Neural cell (in vitro differentiated cells): ENCODE results near the gene EFHD1.

Experiments
- CTCF ChIP-seq: fragments of 450-650 bp; IDR thresholded peaks from 2 replicates; pipeline ENCODE4 v1.5.1; 2014; ENCODE audit warnings: antibody characterized with exemption, mild to moderate bottlenecking, moderate library complexity; ENCODE audit not compliant: poor library complexity, severe bottlenecking
- EP300 ChIP-seq: fragments of 450-650 bp; conservative IDR thresholded peaks from 2 replicates; pipeline ENCODE4 v1.6.1; 2014; ENCODE audit warnings: antibody characterized with exemption, mild to moderate bottlenecking, moderate library complexity; ENCODE audit not compliant: poor library complexity, severe bottlenecking
- EZH2 ChIP-seq: fragments of 200-600, 300-800 bp; shearing (Covaris generic), sonication (generic); IDR thresholded peaks from 2 replicates; pipeline ENCODE4 v1.6.1; 2014; ENCODE audit warnings: antibody characterized with exemption, low read length, borderline replicate concordance, mild to moderate bottlenecking; ENCODE audit not compliant: insufficient read depth, poor library complexity, severe bottlenecking
- RAD21 ChIP-seq: fragments of 450-650 bp; conservative IDR thresholded peaks from 2 replicates; pipeline ENCODE4 v1.6.1; 2014; ENCODE audit warnings: antibody characterized with exemption, mild to moderate bottlenecking, moderate library complexity
- SMC3 ChIP-seq: fragments of 450-650 bp; conservative IDR thresholded peaks from 2 replicates; pipeline ENCODE4 v1.6.1; 2014; ENCODE audit warnings: antibody characterized with exemption, mild to moderate bottlenecking, moderate library complexity; ENCODE audit not compliant: poor library complexity
- TAF1 ChIP-seq: IDR thresholded peaks from 2 replicates; pipeline ENCODE4 v1.6.1; 2012; ENCODE audit warnings: low read depth
- TF ChIP-seq, protein P1 (sequence below): IDR thresholded peaks from 2 replicates; pipeline ENCODE4 v1.6.1; 2012; ENCODE audit warnings: borderline replicate concordance

DNA sequence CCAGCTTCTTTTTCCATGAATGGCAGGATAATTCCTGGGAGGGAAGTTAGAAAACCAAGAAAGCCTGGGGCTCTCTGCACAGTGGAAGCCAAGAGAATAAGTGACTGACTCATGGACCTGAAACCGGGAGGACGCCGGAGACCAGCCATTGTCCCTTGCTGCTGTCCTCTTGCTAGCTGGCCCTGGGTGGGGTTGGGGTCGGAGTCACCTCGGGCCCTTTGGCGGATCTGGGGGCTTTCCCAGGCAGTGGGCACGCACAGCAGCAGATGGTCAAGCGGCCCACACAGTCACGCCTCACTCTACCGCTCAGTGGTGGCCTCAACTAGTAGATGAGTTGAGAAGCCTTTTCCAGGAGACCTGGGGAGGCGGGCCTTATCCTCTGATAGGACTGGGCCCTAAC is 15.6 kb downstream of the EFHD1 start:
- no peak for TF ChIP-seq SMC3
- no peak for TF ChIP-seq CTCF
- TF ChIP-seq, protein P1, sequence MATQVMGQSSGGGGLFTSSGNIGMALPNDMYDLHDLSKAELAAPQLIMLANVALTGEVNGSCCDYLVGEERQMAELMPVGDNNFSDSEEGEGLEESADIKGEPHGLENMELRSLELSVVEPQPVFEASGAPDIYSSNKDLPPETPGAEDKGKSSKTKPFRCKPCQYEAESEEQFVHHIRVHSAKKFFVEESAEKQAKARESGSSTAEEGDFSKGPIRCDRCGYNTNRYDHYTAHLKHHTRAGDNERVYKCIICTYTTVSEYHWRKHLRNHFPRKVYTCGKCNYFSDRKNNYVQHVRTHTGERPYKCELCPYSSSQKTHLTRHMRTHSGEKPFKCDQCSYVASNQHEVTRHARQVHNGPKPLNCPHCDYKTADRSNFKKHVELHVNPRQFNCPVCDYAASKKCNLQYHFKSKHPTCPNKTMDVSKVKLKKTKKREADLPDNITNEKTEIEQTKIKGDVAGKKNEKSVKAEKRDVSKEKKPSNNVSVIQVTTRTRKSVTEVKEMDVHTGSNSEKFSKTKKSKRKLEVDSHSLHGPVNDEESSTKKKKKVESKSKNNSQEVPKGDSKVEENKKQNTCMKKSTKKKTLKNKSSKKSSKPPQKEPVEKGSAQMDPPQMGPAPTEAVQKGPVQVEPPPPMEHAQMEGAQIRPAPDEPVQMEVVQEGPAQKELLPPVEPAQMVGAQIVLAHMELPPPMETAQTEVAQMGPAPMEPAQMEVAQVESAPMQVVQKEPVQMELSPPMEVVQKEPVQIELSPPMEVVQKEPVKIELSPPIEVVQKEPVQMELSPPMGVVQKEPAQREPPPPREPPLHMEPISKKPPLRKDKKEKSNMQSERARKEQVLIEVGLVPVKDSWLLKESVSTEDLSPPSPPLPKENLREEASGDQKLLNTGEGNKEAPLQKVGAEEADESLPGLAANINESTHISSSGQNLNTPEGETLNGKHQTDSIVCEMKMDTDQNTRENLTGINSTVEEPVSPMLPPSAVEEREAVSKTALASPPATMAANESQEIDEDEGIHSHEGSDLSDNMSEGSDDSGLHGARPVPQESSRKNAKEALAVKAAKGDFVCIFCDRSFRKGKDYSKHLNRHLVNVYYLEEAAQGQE, result no peak
- TF ChIP-seq EP300, result no peak
- TF ChIP-seq TAF1, result no peak
- no peak for TF ChIP-seq EZH2
- TF ChIP-seq RAD21, result no peak
